DMS 273 treated with DMSO at 0.1 percent for 48 hours (cell line): Measurements from ENCODE around the gene FBXW12.
"Not testable (repeated sequence)": the region's sequence is repeated elsewhere in the genome, so short reads cannot be mapped to it uniquely, and the experiment has no call there.

ENCODE experiments used
- DNase-seq: peaks from one replicate; lab custom pipeline; 2025; lab: John Stamatoyannopoulos, UW

FBXW12 gene, protein sequence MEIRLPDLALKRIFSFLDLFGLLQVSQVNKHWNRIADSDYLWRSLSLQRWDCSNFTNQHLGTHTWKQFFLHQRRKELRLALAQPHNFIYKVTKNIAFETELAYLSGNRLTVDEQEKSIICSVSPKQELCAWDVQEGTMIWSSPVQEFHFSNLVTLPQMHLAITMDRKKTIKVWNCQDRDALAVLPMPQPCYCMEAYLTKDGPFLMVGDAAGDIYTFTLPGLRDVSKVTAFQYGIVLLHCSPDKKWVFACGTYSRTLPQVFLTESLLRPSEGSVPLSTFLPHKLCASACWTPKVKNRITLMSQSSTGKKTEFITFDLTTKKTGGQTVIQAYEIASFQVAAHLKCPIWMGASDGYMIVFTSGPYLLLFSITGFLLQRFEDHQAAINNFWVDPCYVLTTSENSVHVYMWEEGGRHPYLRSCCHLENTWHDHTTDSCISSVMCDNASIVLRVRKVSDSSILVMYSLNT

GRCh38 chr3:48371651-48372376 lies at the start of gene FBXW12:
Gene FBXW12, plus strand, starts transcription at chr3:48372219. Its CDS starts 549 bp downstream, at chr3:48372768.
- no peak for DNase-seq

DNA sequence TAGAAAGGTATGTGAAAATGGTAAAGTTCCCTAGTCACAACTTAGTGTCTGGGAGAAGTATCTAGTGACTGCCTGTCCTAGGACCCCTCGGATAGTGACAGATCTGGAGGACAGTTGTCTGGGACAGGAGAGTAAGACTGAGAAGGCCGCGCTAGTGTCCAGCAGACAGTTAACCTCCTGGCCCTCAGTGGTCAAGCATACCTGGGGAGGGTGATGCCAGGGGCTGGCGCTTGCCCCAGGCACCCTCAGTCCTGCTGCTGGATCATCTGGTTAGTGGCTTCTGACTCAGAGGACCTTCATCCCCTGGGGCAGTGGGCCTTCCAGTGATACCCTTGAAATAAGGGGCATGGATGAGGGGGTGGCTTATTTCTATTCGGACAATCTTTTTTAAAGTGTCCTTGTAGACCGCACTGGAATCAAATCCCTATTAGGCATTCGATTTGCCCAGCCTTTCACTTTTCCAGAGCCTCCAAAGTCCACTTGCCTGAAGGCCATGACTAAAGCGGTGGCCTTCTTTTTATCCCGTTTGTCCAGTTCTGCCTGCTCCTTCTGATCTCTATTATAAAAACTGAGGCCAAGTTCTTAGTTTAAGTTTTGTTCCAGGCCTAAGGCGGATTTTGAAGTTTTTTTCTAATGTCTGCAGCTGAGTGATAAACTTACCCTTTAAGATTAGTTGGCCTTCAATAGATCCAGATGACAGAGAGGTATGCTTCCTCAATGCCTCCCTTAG lies 40.1 kb upstream of the FBXW12 start:
- not testable (repeated sequence) for DNase-seq

- not testable (repeated sequence) for DNase-seq
Measured at GRCh38 chr3:48333346-48334245, 38.4 kb upstream of the FBXW12 start, which contains the start of gene SPINK8. Gene SPINK8, minus strand, starts transcription at chr3:48333661. Its CDS starts 5,320 bp downstream, at chr3:48328341.

DNA sequence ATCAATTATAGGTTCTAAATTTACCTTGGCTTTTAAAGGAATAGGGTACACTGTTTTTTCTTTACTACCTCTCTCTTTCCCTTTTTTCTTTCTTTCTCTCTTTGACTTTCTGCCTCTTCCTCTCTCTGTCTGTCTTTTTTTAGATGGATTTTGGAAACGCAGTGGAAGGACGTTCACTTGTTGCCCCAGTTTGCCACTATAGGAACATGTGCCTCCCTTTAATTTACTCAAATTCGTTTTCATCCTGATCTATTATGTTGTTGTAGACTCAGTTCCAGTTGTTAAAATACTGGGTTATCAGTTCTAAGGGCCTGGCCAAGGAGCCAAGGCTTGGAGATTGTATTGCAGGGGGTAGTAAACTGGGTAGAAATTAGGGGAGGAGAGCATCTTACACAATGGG lies 37.4 kb upstream of the FBXW12 start:
- DNase-seq: no peak

DNA sequence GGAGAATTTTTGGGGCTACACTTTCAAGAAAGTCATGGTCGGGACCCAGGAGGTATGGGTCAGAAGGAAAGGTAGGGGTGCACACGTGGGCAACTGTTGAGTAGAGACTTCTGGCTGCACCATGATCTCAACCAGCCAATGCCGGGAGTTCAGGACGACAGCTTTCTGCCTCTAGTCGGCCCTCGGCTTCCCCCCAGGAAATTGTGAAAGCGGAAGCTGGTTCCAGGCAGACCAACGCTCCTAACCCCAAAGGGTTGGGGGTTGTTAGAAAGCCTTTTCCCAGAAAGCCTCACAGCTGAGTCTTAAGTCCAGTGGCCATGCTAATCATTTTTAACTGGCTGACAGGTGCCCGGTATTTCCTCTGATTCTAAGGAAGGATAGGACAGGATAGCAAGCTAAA lies 36.7 kb upstream of the FBXW12 start:
- DNase-seq: not testable (repeated sequence)

DNA sequence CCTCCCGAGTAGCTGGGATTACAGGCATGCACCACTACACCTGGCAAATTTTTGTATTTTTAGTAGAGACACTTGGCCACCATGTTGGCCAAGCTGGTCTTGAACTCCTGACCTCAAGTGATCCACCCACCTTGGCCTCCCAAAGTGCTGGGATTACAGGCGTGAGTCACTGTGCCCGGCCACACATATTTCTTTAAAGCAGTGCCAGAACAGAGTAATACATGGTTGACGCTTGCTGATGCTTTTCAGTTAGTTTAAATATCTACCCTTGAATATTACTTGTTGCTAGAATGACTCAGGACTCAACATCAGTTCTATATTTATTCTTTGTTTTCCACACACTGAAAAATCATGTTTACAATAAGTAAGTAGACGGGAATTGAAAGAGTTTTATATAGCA lies 34.5 kb upstream of the FBXW12 start:
- DNase-seq: not testable (repeated sequence)

- DNase-seq: no peak
Measured at GRCh38 chr3:48338635-48339034, 33.4 kb upstream of the FBXW12 start.

DNA sequence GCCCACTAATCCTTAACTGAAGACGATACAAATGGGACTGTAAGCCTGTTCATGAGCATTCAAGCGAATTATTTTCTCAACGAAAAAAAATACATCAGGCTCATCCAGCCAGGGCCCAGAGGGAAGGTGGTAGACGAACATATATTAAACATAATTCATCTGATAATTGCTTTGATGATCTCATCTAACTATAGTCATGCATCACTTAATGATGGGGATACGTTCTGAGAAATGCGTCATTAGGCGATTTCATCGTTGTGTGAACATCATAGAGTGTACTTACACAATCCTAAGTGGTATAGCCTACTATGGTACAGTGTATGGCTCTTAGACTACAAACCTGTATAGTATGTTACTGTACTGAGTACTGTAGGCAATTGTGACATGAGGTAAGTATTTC lies 28.6 kb upstream of the FBXW12 start:
- no peak for DNase-seq

DNA sequence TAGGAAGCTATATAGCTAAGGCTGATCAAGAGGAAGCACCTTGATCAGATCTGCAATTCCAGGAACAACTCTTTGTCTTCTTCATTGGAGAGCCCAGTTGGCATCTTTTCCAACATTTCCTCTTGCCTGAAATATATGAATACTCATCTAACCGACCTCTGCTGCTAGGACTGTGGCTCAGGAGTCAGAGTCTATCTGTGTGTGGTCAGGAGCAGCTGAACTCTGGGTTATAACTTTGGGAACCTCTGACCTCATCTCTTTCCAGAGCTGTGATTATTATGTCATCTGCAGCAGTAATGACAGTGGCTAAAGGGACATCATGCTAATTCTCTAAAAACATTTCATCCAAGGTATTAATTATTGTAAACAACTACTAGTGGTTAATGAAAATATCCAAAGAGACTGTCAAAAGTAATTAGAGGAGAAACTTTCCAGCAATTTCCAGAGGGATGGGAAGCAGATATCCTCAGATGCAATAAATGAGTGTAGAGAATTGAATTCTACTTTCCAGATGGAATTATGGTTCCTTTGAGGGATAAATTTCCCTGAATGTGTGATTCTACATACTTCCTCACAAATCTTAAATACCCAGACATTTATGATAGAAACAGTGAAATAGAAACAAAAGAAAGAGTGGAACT lies 27.0 kb upstream of the FBXW12 start:
- no peak for DNase-seq

DNA sequence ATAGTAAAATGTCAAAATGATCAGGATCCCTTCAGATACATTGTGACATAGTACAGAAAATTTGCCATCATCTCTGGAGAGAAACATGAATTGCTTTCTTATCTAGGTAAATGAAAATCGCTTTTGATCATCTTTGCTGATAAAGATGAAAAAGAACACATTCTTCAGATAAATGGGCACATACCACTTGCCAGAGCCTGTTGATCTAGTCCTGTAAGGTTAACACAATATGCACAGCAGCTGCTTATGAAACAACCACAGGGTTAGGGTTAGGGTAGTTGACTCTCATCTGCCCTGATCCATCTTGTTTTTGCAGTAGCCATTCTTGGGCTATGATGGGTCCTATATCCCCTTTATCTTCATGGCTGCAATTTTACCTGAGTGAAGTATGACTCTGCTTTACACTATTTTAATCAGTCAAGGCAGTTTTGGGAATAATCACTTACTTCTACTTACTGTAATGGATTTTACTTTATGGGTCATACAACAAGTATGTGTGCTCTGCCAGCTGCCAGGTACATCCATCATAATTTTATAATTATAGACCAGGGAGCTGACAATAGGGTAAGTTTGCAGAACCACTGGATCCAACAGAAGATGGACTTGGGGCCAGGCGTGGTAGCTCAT lies 26.0 kb upstream of the FBXW12 start:
- no peak for DNase-seq

- no peak for DNase-seq
Measured at GRCh38 chr3:48347500-48347899, 24.5 kb upstream of the FBXW12 start.

DNA sequence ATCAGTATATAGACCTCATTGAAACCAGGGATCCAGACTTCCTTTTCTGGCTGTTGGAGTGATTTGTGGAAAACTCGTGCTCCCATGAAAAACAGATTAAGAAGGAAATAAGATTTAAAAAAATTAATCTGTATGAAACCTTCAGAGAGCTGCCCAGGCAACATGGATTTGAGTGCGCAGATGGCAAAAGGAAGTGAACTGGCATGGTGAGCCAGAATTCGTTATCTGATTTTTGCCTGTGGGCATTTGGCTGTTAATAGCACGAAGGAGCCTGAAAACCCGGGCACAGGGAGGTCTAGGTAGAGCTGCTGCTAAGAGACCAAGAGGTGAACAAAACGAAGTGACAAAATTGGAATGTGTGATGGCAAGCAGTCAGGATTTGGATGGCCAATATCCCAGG lies 19.5 kb upstream of the FBXW12 start:
- no peak for DNase-seq

DNA sequence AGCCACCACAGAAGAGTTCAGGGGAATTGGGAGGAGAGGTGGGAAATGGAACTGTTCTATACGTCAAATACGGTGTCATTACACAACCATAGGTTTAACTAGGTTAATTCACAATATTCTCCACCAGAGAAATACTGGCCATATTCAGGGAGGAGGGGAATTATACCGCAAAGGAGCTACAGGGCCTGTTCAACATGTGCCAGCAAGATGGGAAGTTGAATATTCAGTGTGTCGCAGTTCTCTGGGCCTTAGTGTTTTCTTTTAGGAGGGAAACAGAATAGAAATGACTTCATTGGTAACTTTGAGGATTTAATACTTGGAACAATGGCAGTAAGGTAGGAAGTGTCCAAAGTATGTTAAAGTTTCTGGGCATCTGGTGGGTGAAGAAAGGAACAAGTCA lies 18.0 kb upstream of the FBXW12 start:
- DNase-seq: no peak

GRCh38 chr3:48356419-48356818 lies 15.6 kb upstream of the FBXW12 start:
- no peak for DNase-seq

DNA sequence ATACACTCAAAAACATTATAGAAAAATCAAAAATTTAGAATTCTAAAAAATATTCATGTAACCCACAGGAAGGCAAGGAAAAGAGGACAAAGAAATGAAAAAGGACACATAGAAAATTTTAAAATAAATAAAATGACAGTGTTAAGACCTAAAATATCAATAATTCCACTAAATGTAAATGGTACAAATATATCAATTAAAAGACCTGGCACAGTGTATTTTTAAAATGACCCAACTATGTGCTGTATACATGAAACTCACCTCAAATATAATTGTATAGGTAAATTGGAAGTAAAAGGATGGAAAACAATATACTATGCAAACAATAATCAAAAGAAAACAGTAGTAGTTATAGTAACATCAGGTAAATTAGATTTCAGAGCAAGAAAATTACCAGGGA lies 10.1 kb upstream of the FBXW12 start:
- no peak for DNase-seq

- DNase-seq: no peak
Measured at GRCh38 chr3:48364840-48365239, 7.2 kb upstream of the FBXW12 start.

- peak; percentile 60 for DNase-seq
Measured at GRCh38 chr3:48367201-48367600, 4.8 kb upstream of the FBXW12 start.

DNA sequence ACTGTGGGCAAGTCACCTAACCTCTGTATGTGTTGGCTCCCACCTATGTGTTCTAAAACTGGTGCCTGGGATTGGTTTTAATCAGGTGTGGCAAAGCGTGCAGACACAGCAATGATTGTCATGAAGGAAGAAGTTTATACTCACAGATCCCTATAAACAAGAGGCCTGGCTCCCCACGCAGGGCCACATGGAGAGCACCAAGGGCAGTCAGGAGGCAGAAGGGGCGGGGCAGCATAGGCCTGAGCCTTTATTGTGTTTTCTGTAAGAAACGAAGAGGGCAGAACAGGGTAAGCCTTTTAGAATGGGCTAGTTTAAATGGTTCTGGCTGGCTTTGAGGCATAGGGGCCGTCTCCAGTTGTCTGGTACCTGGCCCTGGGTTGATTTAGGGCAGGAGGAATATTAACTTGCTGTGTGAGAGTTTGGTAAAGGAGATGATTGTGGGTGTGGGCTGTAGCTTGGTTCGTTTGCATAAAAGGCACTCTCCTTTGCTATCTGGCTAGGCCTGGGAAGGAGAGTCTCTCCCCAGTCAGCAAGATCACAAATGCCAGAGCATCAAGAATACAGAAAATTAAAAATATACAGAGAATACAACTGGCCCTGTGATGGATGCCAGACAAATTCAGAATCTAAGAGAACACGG lies 2.2 kb upstream of the FBXW12 start:
- no peak for DNase-seq

- no peak for DNase-seq
Measured at GRCh38 chr3:48370333-48370713, 1.7 kb upstream of the FBXW12 start.

GRCh38 chr3:48372377-48372770 lies 355 bp downstream of the FBXW12 start:
- no peak for DNase-seq
